Fibroblast of peridontal ligament (primary cell): ENCODE measurements around the gene TES.
"Not testable (repeated sequence)": the region's sequence is repeated elsewhere in the genome, so short reads cannot be mapped to it uniquely, and the experiment has no call there.

Source experiments
- DNase-seq: peaks from one replicate; pipeline ENCODE4 v3.0.0-alpha.2; 2010; ENCODE audit errors: extremely low read depth

TES gene, protein sequence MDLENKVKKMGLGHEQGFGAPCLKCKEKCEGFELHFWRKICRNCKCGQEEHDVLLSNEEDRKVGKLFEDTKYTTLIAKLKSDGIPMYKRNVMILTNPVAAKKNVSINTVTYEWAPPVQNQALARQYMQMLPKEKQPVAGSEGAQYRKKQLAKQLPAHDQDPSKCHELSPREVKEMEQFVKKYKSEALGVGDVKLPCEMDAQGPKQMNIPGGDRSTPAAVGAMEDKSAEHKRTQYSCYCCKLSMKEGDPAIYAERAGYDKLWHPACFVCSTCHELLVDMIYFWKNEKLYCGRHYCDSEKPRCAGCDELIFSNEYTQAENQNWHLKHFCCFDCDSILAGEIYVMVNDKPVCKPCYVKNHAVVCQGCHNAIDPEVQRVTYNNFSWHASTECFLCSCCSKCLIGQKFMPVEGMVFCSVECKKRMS

DNA sequence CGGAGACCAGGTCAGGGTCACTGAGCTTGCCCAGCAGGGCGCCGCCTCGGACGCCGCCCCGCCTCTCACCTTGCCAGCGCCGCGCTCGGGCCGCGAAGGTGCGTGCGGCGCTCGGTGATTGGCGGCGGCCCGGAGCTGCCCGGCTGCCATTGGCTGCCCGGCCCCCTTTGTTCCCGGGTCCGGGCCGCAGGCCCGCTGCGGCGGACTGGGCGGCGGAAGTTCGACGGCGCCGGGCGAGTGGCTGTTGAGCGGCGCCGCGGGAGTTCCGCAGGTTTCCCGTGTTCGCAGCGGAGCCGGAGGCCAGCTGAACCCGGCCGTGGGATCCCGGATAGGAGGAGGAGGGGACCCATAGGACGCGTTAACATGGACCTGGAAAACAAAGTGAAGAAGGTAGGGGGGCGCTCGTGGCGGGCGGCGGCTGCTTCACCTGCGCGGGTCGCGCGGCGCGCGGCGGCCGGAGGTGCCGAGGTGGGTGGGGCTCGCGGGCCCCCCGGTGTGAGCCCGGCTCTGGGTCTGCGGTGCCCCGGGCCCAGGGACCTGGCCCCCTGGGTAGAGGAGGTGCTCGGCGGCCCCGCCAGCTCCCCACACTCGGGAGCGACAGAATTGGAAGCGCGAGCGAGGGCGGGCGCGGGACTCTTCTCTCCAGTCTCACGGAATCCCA lies at the start of gene TES:
TSS of gene TES (plus strand) at position 195 of the 661 bp plus-strand sequence. CDS start at position 364, 169 bp downstream.
- no peak for DNase-seq

DNA sequence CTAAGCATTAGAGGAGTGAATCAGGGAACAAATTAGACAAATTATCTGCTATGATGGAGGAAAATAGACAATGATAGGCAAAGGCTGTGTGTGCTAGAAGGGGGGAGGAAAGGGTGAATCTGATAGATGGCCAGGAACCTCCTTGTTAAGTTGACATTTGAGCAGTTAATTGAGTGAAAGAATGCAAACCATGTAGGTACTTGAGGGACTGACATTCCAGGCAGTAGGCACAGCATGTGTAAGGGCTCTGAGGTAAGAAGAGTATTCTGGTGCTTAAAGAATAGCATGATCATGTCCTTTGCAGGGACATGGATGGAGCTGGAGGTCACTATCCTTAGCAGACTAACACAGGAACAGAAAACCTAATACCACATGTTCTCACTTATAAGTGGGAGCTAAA lies 48.6 kb upstream of the TES start:
- DNase-seq: no peak

DNA sequence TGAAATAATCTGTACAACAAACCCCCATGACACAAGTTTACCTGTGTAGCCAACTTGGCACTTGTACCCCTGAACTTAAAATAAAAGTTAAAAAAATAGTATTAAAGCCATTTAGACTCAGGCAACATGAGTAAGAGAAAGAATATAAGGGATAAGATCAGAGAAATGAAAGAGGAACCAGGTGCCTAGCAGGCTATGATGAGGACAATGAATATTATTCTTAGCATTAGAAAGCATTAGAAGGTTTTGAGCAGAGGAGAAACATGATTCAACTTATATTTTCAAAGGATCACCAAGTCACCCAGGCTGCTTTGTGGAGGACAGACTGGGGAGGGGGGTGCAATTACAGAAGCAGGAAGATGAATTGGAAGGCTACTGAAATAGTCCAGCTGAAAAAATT lies 48.1 kb upstream of the TES start:
- DNase-seq: no peak

DNA sequence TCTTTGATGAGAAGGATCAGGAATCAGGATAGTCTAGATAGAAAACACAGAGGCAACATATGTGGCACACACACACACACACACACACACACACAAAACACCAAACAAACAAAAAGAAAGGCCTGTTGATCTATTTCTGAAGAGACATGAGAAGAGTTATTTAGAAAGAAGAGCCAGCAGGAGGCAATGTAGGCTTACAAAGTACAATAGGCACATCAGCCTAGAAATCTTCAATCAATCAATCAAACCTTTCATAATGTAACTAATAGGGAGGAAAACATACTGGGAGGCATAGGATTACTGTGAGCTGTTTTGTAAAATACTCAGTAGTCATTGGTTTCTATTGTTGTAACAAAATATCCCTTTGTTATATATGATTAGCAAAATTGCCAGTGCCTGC lies 47.3 kb upstream of the TES start:
- DNase-seq: no peak

DNA sequence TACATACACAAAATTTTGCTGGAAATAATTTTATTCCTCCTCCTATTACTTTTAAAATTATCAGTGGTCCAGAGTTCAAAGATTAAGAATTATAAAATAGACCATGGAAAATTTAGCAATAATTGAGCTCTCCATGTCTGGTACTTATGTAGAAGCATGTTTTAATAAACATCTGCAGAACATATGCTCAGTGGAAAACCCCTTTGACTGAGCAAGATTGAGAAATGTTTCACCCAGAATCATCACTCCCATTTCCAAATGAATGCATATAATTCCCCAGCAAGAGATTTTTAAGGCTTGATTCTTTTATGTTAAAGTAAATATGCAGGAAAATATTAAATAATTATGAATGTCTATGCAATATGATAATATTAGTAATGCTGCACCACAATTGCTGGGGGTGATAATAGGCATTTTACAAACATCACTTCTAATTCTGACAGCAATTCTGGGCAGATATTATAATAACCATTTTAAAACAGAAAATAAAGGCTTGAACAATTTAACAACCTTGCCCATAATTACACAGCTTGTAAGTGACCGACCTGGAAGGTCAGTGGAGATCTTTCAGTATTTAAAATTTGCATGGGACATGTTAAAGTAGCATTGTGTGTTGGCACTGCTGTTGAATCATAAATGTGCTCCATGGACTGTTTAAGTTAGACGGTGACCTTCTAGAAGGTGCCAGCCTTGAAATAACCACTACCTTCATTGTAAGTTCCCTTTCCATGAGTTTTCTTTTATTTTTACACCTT lies 45.6 kb upstream of the TES start:
- peak; percentile 71 for DNase-seq

DNA sequence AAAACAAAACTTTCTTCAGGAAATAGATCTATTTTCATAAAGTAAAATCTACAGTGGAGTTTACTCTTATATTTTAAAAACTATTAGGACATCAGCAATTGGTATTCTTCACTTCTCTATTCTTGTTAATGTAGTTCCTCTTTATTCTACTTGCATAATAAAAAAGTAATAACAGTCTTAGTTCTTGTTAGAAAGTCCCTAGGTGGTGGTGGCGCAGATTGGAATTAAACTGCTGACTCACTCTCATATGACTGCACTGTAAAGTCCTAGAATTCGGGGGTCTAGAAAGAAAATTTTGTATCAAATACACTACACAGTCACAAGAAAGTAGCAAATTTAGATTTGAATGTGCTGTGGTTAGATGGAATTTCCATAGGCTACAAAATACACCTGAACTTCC lies 44.6 kb upstream of the TES start:
- DNase-seq: no peak

DNA sequence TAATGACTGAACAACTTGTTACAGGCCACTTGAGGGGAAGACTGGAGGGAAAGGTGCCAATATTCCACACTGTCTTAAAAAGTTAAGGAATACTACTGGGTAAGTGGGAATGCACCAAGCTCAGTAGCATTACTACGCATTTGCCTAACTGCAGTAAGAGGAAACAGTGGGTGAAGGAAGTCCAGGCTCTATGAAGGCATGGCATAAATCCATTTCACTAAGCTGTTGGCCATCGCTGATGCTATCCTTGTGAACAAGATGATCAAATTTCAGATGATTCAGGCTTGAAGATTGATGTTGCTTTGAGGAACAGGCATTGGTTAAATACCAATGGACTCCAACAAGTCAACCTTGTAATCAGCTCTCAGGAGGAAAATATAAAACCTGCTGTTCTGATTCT lies 44.2 kb upstream of the TES start:
- DNase-seq: peak; percentile 40

DNA sequence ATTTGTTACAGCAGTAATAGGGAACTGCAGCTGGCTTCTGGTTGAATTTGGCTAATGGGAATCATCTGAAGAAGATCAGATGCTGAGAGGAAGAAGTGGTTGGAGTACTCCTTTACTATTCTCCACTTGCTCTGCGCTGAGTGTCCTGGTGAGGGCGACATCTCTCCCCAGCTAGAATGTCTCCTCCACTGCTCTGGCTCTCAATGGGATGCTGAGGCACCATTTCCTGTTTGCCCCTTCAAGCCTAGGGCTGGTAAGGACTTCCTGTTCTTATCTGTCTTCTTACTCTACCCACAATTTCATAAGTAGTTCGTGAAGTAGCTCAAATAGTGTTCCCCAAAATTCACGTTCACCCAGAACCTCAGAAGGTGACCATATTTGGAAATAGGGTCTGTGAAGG lies 43.2 kb upstream of the TES start:
- no peak for DNase-seq

DNA sequence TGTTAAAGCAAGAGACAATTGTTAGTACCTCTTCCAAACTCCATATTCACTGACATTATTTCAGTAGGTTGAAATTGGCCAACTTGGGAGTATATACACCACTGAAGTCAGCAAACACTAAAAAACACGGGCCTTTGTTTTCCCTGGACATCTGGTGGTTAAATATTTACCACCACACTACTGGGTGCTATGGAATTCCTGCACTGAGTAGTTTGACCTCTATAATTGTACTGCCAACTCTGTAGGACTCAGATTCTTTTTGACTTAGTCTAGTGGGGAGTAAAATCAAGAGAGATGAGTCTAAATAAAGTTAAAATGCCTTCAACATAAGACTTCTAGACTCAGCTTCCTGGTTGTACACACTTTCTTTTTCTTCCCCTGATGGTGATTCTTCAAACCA lies 41.3 kb upstream of the TES start:
- DNase-seq: peak; percentile 79

DNA sequence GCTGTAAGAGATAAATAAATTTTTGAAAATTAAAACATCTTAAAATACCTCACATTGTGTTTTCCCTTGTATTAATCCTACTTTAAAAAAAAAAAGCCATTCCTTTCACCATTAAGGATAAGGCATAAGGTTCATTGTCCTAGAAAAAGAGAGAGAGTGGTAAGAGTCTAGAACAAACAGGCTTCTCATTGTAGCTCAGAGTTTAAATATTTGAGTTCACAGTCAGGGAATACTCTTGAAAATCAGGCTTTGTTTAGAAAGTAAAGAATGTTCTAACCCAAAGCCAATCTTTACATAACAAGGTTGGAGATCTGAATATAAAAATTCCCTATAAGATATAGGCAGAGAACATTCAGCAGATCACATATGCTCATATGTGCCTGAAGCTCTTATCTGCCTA lies 40.2 kb upstream of the TES start:
- peak; percentile 24 for DNase-seq

DNA sequence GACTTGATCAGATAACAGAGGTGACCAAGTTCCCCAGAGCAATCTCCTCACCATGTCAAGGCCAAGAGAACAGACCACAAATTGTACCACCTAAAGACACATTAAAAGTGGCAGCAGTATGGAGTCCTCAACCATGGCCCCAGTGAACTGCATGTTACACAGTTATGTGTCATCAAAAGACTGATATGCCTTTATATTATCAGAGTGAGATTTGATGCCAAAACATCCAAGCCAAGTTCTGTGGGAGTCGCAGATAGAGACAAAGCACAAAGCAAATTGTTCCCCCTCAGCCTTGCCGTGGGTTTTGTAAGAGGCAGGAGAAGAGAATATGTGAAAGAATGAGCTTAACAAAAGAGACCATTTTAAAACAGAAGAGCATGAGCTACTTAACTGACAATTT lies 39.2 kb upstream of the TES start:
- no peak for DNase-seq

DNA sequence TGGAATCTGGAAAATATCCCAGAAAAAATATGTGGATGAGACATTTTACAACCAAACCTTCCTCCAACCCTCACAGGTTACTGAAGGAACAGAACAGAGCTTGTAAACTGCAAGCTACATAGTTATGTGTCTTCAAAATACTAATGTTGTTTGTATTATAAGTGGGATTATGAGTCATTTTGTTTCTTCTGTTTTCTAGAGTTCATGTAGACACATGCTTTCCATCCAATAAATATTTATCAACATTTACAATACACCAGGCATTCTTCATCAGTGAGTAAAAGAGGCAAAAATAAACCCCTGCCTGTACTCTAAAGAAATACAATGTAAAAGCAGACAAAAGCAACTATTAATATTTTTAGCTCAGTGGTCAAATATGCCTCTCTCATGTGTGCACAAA lies 38.0 kb upstream of the TES start:
- no peak for DNase-seq

DNA sequence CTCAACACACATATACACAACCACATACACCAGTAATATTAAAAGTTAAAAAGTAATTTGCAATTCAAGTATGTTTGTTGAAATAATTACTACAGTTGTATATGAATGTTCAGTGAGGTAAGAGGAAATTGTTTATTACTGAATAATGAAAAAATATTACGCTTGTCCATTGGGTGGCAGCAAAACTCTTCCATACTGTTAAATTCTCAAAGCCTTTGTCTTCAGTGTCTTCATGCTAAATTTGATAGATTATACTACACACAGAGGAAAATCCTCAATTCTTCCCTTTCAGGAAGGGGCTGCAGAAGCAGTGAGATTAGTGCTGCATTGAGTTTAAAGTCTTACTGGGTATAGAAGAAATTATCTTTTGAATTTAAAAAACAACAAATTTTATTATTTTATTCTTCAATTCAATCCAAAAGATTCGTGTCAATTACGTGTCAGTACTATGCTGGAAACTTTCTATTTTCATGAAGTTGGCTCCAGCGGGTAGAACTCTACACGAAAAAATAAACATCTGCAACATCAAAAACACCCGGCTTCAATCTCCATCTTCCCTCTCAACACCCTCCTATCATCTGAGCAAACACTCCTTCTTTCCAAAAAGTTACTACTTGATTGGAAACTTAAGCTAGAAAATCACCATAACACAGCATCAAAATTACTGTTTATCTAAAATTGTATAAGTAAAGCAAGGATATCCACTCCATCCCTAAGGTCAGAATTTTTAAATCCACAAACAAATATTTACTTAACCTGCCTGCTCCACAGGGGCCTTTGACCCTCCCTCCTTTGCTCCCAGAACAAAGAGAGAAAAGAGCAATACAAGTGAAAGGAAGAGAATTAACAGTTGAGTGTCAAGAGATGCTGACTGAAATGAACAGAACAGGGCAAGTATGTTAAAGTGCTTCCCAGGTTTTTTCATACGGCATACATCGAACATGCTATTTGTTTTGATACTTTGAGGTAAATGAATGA lies 37.0 kb upstream of the TES start:
- DNase-seq: peak; percentile 86

DNA sequence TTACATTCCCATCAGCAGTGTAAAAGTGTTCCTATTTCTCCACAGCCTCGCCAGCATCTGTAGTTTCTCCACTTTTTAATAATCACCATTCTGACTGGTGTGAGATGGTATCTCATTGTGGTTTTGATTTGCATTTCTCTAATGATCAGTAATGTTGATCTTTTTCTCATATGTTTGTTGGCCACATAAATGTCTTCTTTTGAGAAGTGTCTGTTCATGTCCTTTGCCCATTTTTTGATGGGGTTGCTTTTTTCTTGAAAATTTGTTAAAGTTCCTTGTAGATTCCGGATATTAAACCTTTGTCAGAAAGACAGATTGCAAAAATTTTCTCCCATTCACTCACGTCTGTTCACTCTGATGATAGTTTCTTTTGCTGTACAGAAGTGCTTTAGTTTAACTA lies 35.2 kb upstream of the TES start:
- DNase-seq: not testable (repeated sequence)

DNA sequence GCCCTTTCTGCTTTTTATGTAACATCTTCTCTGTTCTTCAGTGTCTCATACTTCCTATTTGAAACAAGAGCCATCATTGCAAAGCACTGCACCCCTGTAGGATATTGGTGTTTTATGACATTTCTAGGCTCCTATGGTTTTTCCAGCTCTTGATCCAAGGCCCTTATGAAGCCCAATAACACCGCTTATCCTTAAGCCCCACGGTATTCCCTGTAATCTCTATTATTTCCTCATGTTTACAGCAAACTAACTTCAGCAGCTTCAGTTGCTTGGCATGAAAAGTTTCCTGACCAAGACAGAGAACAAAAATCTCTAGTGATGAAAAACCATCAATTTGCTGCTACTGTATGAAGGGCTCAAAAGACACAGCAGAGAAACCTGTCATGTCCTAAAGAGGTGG lies 34.1 kb upstream of the TES start:
- DNase-seq: no peak

DNA sequence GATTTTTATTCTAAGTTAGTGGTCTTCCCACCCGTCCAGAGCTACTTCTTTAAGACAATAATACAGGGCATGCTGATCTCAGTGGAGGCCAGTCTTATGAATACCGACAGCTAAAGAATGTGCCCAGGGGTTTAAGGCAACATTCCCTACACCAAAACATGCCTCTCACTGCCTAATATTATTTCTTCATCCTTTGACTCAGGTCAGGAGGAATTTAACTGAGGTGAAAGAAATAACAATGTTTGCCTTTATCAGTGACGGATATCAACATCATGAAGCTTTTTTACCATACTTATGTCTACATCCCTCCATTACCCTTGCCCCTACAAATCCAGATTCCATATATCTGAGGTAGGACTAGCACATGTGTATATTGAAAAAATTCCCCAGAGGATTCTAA lies 33.3 kb upstream of the TES start:
- DNase-seq: peak; percentile 47

DNA sequence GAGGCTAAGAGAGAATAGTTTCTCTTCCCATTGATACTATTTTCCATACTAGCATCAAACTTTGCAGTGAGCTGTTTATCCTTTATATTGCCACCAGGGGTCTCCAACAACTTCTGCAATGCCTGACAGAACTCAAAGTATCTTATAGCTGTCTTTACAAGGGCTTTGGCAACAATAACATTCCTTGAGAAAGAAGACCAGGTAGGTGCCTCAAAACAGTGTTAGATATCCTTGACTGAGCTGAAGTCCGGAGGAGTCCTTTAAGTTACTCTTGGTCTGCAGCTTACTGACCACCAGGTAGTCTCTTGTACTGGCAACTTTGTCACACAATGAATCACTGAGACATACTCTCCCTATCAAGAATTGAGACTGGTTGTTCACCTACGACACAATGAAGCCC lies 30.0 kb upstream of the TES start:
- peak; percentile 75 for DNase-seq

DNA sequence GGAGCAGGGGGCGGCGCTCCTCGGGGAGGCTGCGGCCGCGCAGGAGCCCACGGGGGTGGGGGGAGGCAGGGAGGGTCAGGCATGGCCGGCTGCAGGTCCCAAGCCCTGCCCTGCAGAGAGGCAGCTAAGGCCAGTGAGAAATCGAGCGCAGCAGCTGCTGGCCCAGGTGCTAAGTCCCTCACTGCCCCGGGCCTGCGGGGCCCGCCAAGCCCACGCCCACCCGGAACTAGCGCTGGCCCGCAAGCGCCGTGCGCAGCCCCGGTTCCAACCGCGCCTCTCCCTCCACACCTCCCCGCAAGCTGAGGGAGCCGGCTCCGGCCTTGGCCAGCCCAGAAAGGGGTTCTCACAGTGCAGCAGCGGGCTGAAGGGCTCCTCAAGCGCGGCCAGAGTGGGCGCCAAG lies 28.3 kb upstream of the TES start:
- no peak for DNase-seq

DNA sequence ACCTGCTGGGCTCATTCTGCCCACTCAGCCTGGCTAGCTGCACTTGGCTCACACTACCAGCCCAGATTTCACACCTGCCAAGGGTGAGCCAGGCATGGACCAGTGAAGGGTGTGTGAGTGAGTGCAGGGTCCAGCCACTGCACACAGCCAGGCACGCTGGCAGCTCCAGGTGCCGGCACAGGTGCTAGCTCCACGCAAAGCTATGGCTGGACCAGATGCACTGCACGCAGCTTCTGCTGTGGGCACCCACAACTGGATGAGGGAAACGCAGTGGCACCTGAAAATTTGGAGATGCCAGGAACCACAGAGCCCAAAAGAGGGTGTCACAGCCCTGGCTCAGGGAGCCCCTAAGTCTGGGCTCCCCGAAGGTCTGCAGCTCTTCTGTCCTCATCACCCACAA lies 24.9 kb upstream of the TES start:
- no peak for DNase-seq

DNA sequence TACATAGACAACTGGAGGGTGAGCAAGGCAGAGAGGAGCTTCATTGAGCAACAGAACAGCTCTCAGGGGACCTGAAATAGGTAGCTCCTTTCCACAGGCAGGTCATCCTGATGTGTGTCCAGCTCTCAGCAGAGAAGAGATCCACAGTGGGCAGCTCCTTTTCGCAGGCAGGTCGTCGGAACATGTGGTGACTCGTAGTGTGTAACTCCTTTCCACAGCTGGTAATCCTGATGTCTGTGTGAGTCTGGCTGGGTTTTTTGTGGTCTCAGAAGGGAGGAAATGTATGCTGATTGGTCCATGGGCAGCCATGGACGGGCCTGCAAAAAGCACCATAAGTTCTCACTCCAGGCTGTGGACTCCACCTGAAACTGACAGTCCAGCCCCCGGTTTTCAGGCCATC lies 24.4 kb upstream of the TES start:
- no peak for DNase-seq

DNA sequence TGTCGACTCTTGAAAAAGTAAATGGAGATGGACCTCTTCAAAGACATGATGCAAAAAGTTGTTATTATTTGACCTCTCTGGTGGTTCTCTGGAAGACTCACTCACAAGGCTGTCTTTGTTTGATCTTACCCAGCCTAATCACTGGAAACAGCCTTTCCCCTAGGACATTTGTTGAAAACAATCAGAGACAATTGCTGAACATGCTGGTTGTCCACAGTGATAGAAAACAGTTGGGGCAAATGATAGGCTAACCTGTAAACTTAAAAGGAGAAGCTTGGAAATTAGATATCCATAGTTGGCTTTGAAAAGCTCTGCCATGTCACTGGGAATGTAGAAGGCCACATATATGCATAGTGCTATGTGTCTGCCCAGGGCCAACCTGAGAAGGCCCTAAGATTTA lies 22.9 kb upstream of the TES start:
- no peak for DNase-seq
